ENCODE results near the gene CTSS.
"Not testable (repeated sequence)": the region's sequence is repeated elsewhere in the genome, so short reads cannot be mapped to it uniquely, and the experiment has no call there.

The CTSS gene

GRCh38 chr1:150778409-150778808 is 12.8 kb upstream of the CTSS start:
- in situ Hi-C loops (cut with HindIII; ENCODE audit: low pct_ligation_motif_present, low pct_unique_long_range_greater_than_20kb, low sequenced_read_pairs), result no loop called here
- DNase-seq, result no peak

GRCh38 chr1:150777544-150777943 is 12.0 kb upstream of the CTSS start:
- no peak for DNase-seq
- in situ Hi-C loops (cut with HindIII; ENCODE audit: low pct_ligation_motif_present, low pct_unique_long_range_greater_than_20kb, low sequenced_read_pairs), result no loop called here

DNA sequence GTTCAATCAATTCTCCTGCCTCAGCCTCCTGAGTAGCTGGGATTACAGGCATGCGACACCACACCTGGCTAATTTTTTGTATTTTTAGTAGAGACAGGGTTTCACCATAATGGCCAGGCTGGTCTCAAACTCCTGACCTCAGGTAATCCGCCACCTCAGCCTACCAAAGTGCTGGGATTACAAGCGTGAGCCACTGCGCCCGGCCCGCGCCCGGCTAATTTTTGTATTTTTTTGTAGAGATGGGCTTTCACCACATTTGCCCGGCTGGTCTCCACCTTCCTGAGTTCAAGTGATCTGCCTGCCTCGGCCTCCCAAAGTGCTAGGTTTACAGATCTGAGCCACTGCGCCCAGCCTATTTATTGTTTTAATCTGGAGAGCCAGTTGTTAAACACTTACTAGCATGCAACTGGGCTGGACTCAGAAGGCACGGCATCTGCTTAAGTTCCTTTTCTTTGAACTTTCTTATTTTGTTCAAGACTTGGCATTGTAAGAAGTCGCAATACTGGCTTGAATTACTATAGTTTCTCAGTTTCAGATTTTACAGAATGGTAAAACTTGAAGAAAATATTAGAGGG is 10.4 kb upstream of the CTSS start:
- DNase-seq; in situ Hi-C loops (cut with HindIII; ENCODE audit: low pct_ligation_motif_present, low pct_unique_long_range_greater_than_20kb, low sequenced_read_pairs): not testable (repeated sequence)

- no peak for DNase-seq
- in situ Hi-C loops (cut with HindIII; ENCODE audit: low pct_ligation_motif_present, low pct_unique_long_range_greater_than_20kb, low sequenced_read_pairs), result no loop called here
Measured at GRCh38 chr1:150775276-150775675, 9.7 kb upstream of the CTSS start.

GRCh38 chr1:150772326-150772725 is 6.7 kb upstream of the CTSS start:
- in situ Hi-C loops (cut with HindIII; ENCODE audit: low pct_ligation_motif_present, low pct_unique_long_range_greater_than_20kb, low sequenced_read_pairs), result no loop called here
- no peak for DNase-seq

GRCh38 chr1:150767704-150768103 is 2.1 kb upstream of the CTSS start:
- DNase-seq; in situ Hi-C loops (cut with HindIII; ENCODE audit: low pct_ligation_motif_present, low pct_unique_long_range_greater_than_20kb, low sequenced_read_pairs): not testable (repeated sequence)

DNA sequence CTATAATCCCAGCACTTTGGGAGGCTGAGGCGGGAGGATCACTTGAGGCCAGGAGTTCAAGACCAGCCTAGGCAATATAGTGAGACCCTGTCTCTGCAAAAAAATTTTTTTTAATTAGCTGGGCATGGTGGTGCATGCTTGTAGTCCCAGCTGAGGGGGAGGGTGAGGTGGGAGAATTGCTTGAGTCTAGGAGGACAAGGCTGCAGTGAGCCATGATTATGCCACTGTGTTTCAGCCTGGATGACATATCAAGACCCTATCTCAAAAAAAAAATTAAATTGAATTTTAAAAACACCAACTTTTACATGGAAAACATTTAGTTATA is 361 bp upstream of the CTSS start:
- DNase-seq; in situ Hi-C loops (cut with HindIII; ENCODE audit: low pct_ligation_motif_present, low pct_unique_long_range_greater_than_20kb, low sequenced_read_pairs): not testable (repeated sequence)

DNA sequence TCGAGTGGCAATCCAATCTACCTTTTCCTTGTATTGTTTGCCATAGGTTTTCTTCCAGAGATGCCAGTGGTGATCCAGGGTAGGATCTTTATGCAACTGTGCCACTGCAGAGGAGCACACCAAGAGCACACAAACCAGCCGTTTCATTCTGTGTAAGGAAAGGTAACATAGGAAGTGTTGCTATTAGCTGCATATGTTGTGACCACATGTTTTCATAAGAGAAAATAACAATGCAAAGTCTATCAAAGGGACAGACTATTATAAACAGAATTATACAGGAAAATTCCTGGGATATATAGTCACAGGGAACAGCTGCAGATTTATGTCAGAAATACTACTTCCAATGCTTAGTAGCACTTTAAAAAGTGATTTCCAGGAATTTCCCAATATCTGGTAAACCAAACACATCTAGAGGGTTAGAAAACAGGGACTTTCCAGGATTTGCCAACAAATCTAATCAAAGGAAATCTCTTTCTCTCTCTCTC is 919 bp downstream of the CTSS start:
- peak; percentile 4 for DNase-seq

DNA sequence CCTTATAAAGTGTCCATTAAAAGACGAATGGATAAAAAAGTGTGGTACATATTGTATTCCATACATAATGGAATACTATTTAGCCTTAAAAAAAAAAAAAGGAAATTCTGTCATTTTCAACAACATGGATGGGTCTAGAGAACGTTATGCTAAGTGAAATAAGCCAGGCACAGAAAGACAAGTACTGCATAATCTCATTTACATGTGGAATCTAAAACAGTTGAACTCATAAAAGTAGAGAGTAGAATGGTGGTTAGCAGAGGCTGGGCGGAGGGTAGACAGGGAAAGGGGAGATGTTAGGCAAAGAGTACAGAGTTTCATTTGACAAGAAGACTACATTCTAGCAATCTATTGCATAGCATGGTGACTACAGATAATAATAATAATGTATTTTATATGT is 2.6 kb downstream of the CTSS start:
- in situ Hi-C loops (cut with HindIII; ENCODE audit: low pct_ligation_motif_present, low pct_unique_long_range_greater_than_20kb, low sequenced_read_pairs), result no loop called here
- no peak for DNase-seq

More for the DNA sequence above, 919 bp downstream of the CTSS start:
- in situ Hi-C loops (cut with HindIII; ENCODE audit: low pct_ligation_motif_present, low pct_unique_long_range_greater_than_20kb, low sequenced_read_pairs), result no loop called here

- in situ Hi-C loops (cut with HindIII; ENCODE audit: low pct_ligation_motif_present, low pct_unique_long_range_greater_than_20kb, low sequenced_read_pairs), result no loop called here
- DNase-seq, result no peak
Measured at GRCh38 chr1:150762552-150762951, 3.0 kb downstream of the CTSS start.

GRCh38 chr1:150761801-150762200 is 3.8 kb downstream of the CTSS start:
- no peak for DNase-seq
- in situ Hi-C loops (cut with HindIII; ENCODE audit: low pct_ligation_motif_present, low pct_unique_long_range_greater_than_20kb, low sequenced_read_pairs), result no loop called here

DNA sequence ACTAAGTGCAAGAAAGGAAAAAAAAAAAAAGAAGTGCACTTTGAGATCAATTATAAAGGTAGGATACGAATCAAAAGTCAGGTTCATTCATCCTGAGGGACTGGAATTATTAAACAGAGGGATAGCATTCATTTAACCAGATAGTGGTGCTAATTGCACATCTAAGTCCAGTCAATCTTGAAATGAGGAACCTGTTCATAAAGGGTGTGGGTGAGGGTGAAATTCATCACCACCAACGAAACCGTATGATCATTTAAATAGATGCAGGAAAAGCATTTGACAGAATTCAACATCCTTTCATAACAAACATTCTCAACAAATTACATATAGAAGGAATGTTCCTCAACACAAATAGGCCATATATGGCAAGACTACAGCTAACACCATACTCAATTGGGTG is 5.6 kb downstream of the CTSS start:
- DNase-seq, result no peak

DNA sequence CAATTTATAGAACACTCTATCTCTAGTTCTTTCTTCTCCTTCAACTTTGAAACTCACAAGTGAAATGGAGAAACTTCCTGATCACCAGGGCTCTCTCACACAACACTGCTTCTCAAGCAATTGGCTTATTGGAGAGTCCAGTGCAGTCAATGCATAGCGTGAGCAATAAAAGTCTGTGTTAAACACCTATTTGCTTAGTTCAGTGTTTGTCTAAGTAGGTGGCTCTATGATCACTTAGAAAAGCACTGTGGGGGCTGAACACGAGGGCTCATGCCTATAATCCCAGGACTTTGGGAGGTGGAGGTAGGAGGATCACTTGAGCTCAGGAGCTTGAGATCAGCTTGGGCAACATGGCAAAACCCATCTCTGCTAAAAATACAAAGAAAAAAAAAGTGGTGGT is 12.2 kb downstream of the CTSS start:
- DNase-seq, result no peak
- in situ Hi-C loops (cut with HindIII; ENCODE audit: low pct_ligation_motif_present, low pct_unique_long_range_greater_than_20kb, low sequenced_read_pairs), result no loop called here

More for the DNA sequence above, 5.6 kb downstream of the CTSS start:
- in situ Hi-C loops (cut with HindIII; ENCODE audit: low pct_ligation_motif_present, low pct_unique_long_range_greater_than_20kb, low sequenced_read_pairs), result no loop called here

DNA sequence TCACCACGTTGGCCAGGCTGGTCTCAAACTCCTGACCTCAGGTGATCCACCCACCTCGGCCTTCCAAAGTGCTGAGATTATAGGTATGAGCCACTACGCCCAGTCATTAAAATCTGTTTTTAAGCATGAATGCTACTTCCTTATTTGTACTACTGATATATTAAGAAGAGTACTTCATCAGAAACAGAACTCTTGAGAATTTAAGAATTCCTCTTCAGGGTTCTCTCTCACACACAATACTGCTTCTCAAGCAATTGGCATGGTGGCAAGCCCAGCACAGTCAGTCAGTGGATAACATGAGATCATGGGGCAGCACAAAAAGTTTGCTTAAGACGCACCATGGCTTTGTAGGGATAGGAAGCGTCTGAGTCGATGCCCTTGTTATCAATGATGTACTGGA is 14.1 kb downstream of the CTSS start:
- DNase-seq, result no peak
- in situ Hi-C loops (cut with HindIII; ENCODE audit: low pct_ligation_motif_present, low pct_unique_long_range_greater_than_20kb, low sequenced_read_pairs), result no loop called here

- in situ Hi-C loops (cut with HindIII; ENCODE audit: low pct_ligation_motif_present, low pct_unique_long_range_greater_than_20kb, low sequenced_read_pairs), result no loop called here
- no peak for DNase-seq
Measured at GRCh38 chr1:150749720-150750311, 15.8 kb downstream of the CTSS start.

- in situ Hi-C loops (cut with HindIII; ENCODE audit: low pct_ligation_motif_present, low pct_unique_long_range_greater_than_20kb, low sequenced_read_pairs), result no loop called here
Measured at GRCh38 chr1:150748878-150749719, 16.5 kb downstream of the CTSS start.

GRCh38 chr1:150730130-150730721 is 35.4 kb downstream of the CTSS start:
- in situ Hi-C loops (cut with HindIII; ENCODE audit: low pct_ligation_motif_present, low pct_unique_long_range_greater_than_20kb, low sequenced_read_pairs), result no loop called here
- no peak for DNase-seq

More at GRCh38 chr1:150748878-150749719, 16.5 kb downstream of the CTSS start:
- DNase-seq, result no peak

GRCh38 chr1:150724336-150724735 is 41.2 kb downstream of the CTSS start:
- DNase-seq, result no peak
- in situ Hi-C loops (cut with HindIII; ENCODE audit: low pct_ligation_motif_present, low pct_unique_long_range_greater_than_20kb, low sequenced_read_pairs), result no loop called here

DNA sequence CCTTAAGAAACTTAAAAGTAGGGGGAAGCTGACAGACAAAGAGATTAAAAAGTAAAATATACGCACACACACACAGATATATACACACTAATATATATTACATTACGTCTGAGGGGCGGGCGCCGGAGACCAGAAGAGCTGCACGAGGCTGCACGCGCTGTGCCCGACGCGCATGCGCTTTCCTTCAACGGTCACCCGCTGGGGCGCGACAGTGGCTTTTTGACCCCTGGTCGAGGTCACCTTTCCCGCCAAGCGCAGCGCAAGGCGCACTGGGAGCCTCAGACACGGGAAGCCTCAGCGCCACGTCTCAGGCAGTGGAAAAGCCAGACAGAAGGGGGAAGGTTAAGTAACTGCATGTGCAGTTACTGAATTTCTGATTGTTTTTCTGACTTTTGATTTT is 44.9 kb downstream of the CTSS start, which contains the start of gene HORMAD1:
HORMAD1 (minus strand) TSS at position 193 of the 400 bp plus-strand sequence. CDS start 1,390 bp downstream, outside the sequence.
- DNase-seq, result no peak
- in situ Hi-C loops (cut with HindIII; ENCODE audit: low pct_ligation_motif_present, low pct_unique_long_range_greater_than_20kb, low sequenced_read_pairs), result no loop called here

Measured in ACHN (cell line).